ENCODE measurements around the gene AVEN. TPM values are rescaled to one million over a fixed set of nuclear protein-coding genes. Genes with fewer than 3 reads are reported as not detected.
"Not testable (repeated sequence)": the region's sequence is repeated elsewhere in the genome, so short reads cannot be mapped to it uniquely, and the experiment has no call there.

The AVEN gene
- total RNA-seq, 2 donors from 2014 or later, result 12.9 to 18.9 TPM

- no peaks in the 10 kb centered on the region for H3K9me3 ChIP-seq
- no peaks in the 10 kb centered on the region for H3K4me1 ChIP-seq
- H3K27ac ChIP-seq, result no peak overlapping the region
- no peak overlapping the region for H3K4me3 ChIP-seq
- no peak for DNase-seq (ENCODE audit: low spot score)
- no peaks in the 10 kb centered on the region for H3K36me3 ChIP-seq
- H3K27me3 ChIP-seq, result no peaks in the 10 kb centered on the region
- no peak for TF ChIP-seq CTCF (IDR thresholded peaks at IDR 0.05)
Observed at GRCh38 chr15:34011481-34011880, 27.5 kb downstream of the AVEN start.

DNA sequence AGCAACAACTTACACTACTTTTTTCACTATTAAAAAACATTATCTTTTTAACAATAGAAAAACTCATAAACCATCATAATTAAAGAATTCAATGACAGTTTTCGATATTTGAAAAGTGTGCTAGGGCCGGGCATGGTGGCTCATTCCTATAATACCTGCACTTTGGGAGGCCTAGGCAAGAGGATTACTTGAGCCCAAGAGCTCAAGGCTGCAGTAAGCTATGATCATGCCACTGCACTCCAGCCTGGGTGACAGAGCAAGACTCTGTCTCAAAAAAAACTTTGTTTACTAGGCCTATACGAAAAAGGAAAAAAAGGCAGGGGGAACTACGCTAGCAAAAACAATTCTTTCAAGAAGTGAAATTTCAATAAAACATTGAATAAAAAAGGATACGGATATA is 28.1 kb downstream of the AVEN start:
- no peaks in the 10 kb centered on the region for H3K27me3 ChIP-seq
- DNase-seq (ENCODE audit: low spot score), result no peak
- no peaks in the 10 kb centered on the region for H3K4me1 ChIP-seq
- no peak overlapping the region for H3K4me3 ChIP-seq
- H3K27ac ChIP-seq, result no peak overlapping the region
- H3K9me3 ChIP-seq, result no peaks in the 10 kb centered on the region
- no peak for TF ChIP-seq CTCF (IDR thresholded peaks at IDR 0.05)
- no peaks in the 10 kb centered on the region for H3K36me3 ChIP-seq

- H3K4me1 ChIP-seq, result no peaks in the 10 kb centered on the region
- DNase-seq (ENCODE audit: low spot score), result no peak
- no peak overlapping the region for H3K27ac ChIP-seq
- no peaks in the 10 kb centered on the region for H3K36me3 ChIP-seq
- H3K9me3 ChIP-seq, result no peaks in the 10 kb centered on the region
- no peaks in the 10 kb centered on the region for H3K27me3 ChIP-seq
- no peak for TF ChIP-seq CTCF (IDR thresholded peaks at IDR 0.05)
- no peak overlapping the region for H3K4me3 ChIP-seq
Observed at GRCh38 chr15:34009656-34010055, 29.3 kb downstream of the AVEN start.

DNA sequence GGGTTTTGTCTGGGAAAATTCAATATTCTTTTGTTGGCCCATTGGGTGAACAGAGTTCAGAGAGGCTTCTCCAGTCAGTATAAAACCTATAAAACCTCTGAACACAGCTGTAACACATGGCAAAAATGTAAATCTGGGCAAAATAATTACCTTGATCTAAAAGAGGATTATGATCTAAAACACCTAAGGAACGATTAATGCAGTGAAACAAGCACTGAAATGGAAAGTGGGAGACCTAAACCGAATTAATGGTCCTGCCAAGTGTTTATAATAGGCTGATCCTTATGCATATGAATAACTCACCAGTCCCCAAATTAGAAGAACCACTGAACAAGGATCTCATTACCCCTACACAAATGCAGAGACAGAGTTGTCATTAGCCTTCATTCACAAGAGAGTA is 32.6 kb downstream of the AVEN start:
- TF ChIP-seq CTCF (IDR thresholded peaks at IDR 0.05), result no peak
- Histone ChIP-seq H3K4me3 (no peak overlapping the region), H3K27ac (no peak overlapping the region), H3K9me3 (no peaks in the 10 kb centered on the region), H3K36me3 (no peaks in the 10 kb centered on the region), H3K4me1 (no peaks in the 10 kb centered on the region), H3K27me3 (no peaks in the 10 kb centered on the region)
- no peak for DNase-seq (ENCODE audit: low spot score)

DNA sequence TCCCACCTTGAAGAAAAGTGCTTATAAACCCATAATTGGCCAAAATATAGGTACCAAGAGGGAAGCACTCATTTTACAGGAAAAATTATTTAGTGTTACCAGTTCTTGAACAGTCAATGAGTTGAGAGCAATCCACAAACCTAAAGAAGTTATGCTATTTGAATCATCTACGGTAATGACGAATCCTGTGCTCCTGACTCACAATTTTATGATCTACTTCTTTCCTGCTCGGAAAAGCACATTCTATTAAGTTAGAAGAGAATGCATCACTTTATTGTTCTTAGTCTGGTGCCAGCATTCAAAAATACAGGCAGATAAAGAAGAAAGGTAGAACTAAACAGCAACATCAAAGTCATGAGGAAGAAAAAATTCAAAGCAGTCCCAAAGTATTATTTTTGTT is 37.5 kb downstream of the AVEN start:
- no peak overlapping the region for H3K27ac ChIP-seq
- no peaks in the 10 kb centered on the region for H3K27me3 ChIP-seq
- H3K4me3 ChIP-seq, result no peak overlapping the region
- no peaks in the 10 kb centered on the region for H3K36me3 ChIP-seq
- no peaks in the 10 kb centered on the region for H3K4me1 ChIP-seq
- H3K9me3 ChIP-seq, result no peaks in the 10 kb centered on the region
- DNase-seq (ENCODE audit: low spot score), result no peak
- TF ChIP-seq CTCF (IDR thresholded peaks at IDR 0.05), result no peak

- DNase-seq (ENCODE audit: low spot score); H3K9me3 ChIP-seq; H3K4me3 ChIP-seq; H3K4me1 ChIP-seq; H3K27ac ChIP-seq; H3K36me3 ChIP-seq; H3K27me3 ChIP-seq: not testable (repeated sequence)
Observed at GRCh38 chr15:33995666-33996065, 43.3 kb downstream of the AVEN start.

Measured in right atrium auricular region (tissue), 2 donors.